DOHH2 (cell line): Measurements from ENCODE around the gene ACTA1.

Experiments
- CTCF ChIP-seq: fragments of 200-600 bp; sonication (generic); IDR thresholded peaks from one replicate; pipeline ENCODE4 v1.5.1; 2014; ENCODE audit warnings: antibody characterized with exemption, mild to moderate bottlenecking, low read depth, low read length; ENCODE audit not compliant: poor library complexity, severe bottlenecking
- EZH2phosphoT487 ChIP-seq: fragments of 200-600 bp; sonication (generic); IDR thresholded peaks from 2 replicates; pipeline ENCODE4 v1.6.1; 2017; ENCODE audit warnings: borderline replicate concordance, mild to moderate bottlenecking, antibody characterized with exemption, low read length, moderate library complexity, mixed read lengths

- TF ChIP-seq CTCF (no peak), EZH2phosphoT487 (no peak)
Measured at GRCh38 chr1:229408458-229409037, 25.3 kb downstream of the ACTA1 start.
